ENCODE measurements around the gene FARP2.
"Not testable (repeated sequence)": the region's sequence is repeated elsewhere in the genome, so short reads cannot be mapped to it uniquely, and the experiment has no call there.

The FARP2 gene

DNA sequence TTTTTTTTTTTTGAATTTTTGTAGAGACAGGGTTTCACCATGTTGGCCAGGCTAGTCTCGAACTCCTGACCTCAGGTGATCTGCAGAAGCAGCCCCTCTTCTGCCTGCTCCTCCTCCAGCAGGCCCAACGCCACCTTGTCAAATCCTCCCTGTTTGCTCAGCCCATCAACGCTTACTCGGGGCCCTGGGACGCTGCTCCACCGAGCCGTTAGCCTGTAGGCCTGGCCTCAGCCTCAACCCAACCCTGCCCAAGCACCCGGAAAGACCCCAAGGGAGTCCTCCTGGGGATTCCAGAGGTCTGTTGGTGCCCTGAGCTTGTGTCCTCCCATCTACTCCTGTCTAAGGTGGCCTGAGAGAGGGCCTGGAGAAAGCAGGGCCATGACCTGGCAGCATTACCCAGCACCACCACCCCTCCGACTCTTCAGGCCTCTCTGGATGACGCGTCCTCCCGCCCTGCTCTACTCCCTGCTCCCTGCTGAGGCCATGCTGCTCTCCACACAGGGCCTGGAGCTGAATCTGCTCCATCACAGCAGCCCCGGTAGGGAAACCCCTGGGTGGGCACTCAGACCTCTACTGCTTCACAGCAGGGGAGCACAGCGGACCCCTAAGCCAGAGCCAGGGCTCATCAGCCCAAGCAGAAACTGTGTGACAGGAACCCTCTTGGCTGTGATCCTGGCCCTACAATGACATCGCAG is 149.1 kb downstream of the FARP2 start:
- DNase-seq (ENCODE audit: low spot score): no peak

DNA sequence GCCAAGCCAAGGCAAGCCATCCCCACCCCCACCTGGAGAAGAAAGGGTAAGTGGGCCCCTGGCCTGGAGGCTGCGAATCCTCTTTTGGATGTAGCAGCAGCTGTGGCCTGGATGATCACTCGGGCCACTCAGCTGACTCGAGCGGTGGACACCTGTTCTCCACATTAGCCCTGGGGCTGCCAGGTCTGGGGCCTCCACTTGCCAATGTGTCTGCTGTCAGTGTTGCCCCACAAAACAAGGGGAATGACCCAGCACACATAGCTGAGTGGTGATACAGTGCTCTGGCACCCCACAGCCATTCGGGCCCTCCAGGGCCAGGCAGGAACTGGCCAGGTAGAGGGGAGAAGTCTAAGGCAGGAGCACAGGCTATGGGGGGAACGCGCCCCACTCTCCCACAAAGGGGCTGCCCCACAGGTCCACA is 149.7 kb downstream of the FARP2 start:
- DNase-seq (ENCODE audit: low spot score): no peak

DNA sequence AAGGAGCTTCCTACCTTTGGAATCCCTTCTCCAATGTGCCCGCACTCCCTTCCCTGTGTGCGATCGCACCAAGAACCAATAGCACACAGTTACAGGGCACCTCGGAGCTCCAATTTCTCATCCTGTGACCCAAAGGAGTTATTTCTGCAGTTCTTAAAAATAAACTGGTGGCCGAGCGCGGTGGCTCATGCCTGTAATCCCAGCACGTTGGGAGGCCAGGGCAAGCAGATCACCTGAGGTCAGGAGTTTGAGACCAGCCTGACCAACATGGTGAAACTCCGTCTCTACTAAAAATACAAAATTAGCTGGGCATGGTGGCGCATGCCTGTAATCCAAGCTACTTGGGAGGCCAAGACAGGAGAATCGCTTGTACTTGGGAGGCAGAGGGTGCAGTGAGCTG is 150.2 kb downstream of the FARP2 start:
- not testable (repeated sequence) for DNase-seq (ENCODE audit: low spot score)

DNA sequence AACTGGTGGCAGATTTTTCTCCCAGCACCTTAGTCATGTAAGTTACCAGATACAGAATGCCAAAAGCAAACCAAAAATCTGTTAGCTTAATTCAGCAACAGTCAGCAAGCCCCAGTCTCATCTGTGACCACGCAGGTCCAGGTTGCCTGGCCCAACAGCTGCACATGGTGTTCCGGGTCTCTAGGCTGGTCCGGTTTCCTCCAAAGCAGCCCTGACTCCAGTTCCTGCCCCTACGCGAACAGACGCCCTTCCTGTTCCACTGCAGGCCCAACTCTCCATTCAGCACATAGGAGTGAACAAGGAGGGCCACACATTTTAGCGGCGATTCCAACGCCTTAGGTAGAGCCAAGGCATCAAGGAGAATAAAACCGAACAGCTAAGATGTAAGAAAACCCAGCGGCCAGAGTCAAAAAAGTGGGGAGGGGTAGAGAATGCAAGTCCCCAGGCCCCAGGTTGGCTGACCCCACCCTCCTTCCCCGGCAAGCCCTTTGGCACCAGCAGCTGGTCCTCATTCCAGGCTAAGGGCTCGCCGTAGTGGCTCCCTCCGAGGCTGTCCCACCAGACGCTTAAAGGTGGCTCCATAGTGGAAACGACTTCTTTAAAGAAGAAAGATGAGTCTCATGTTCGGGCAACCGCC is 150.8 kb downstream of the FARP2 start:
- peak; percentile 14 for DNase-seq (ENCODE audit: low spot score)

DNA sequence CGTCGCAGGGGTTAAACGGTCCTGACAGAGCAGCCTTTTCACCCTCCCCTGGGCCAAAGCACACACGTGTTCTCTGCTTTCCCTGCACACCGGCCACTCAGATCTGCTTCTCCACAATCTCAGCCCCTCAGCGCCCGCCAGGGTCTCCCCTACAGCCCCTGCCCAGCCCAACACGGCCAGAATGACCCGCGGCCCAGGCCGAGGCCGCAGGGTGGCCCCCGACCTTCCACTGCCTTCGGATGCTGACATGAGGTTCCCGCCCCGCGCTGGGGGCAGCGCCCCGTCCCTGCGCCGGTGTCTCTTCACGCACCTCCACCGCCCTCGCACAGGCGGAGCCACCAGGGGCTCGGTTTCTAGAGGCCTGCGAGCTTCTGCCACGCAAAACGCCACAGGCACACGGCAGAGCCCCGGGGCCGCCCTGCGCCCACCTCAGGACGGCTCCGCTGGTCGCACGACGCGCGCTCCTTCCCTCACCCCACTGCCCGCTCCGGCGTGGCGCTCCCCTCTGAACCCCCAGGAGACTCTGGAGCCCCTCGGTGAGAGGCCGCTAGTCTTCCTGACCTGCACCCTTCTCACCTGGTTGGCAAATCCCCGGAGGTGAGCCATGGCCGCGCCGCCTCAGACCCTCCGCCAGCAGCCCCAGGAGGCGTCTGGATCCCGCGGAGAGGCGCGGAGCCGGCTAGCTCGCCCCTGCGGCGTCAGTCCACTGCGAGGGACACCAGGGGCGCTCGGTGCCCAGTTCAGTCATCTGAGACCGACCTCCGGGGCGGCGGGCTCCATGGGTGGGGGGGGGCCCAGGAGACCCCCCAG is 151.6 kb downstream of the FARP2 start:
- DNase-seq (ENCODE audit: low spot score): peak; percentile 46

DNA sequence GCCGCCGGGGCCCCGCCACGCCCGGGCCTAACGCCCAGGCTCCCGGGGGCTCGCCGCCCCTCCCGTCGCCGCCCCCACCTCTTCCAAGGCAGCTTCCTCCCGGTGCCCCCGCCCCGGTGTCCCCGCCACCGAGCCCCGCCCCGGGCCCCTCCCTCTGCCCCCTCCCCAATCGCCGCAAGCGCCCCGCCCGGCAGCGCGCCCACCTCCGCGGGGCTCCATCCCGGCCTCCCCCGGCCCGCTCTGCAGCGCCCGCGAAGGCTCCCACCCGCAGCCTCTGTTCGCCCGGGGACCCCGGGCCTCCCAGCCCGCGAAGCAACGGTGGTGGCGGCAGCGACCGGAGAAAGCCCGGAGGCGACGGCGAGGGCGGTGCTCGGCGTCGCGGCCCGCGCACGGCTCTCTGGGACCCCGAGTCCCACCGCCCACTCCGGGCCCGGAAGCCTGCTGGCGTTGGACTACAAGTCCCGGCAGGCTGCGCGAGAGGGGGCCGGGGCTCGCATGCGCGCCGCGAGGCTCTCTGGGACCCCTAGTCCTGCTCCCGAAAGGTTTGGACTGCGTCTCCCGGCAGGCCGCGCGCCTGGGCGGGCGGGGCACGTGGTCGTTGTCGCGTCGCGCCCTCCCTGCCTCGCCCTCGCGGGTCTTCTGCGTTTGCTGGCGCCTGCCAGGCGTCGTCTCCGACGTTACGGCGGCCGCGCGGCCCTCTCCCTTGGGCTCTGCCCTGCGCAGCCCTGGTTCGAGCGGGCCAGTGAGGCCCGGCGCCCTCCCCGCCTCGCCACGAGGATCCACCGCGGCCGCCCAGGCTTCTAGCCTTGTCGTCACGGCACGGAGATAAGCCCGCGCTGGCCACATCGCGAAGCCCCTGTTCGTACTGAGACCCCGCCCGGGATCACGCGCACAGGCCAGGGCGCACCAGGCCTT is 152.4 kb downstream of the FARP2 start, which contains the start of gene STK25:
Gene STK25, minus strand, starts transcription at position 345 of the 915 bp plus-strand sequence. CDS start 549 bp downstream, outside the sequence.
- DNase-seq (ENCODE audit: low spot score): peak; percentile 98

DNA sequence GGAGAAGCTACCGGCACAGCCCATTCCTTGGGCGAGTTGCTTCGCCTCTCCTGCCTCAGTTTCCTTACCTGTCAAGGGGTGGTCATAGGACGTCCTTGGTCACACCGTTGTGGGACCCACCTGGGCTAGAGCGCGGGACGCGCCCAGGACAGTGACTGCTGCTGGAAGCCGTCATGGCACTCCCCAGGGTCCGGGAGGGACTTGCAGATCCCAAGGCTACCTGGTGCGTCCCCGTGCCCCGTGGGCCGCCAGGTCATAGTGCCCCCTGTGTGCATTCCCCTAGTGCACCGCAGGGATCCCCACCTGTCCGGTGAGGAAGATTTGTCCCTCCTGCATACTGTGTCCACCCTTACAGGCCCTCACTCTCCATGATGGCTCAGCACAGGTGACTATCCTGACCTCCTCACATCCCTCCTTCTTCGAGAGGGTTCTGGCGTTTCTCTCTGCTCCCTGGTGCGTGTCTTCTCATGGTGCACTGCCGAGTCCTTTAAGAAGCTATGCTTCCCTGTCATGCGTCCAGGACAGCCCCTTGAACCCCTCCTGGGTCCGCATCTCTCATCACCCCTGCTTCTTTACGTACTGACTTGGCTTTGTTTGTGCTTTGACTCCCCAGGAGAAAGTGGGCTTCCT is 153.2 kb downstream of the FARP2 start:
- peak; percentile 16 for DNase-seq (ENCODE audit: low spot score)

DNA sequence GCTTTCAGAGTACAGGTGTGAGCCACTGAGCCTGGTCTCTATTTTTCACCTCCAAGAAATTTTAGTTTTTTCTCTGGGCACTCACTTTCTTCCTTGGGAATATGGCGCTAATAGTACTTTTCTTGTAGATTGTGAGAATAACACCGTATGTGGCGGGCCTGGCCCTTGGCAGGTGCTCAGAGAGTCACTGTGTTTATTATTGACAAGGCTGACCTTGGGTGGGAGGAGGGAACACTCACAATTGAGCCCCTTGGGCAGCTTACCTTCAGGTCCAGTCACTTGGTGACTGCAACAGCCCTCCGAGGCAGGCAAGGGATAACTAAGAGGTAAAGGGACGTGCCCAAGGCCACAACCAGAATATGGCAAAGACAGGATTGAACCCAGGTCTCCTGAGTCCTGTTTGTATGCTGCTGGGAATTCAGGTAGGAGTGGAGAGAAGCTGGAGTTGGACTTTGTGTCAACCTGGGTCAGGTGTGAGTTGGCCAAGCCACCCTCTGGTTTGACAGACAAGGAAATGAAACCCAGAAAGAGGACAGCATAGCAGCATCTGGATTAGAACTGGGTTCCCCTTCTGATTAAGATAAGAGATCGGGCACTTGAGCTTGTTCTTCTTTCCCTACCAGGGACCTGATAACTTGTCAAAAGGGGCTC is 155.1 kb downstream of the FARP2 start:
- DNase-seq (ENCODE audit: low spot score): no peak

DNA sequence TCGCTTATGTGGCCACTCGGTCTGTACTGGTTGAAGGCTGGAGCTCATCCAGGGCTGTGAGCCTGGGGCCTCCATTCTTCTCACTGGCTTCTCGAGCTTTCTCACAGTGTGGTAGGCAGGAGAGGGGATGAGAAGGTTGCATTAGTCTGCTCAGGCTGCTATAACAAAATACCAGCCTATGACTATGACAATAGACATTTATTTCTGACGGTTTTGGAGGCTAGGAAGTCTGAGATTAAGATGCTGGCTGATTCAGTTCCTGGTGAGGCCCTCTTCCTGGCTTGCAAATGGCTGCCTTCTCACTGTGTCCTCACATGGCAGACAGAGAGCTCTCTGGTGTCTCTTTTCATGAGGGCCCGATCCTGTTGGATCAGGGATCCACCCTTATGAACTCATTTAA is 158.5 kb downstream of the FARP2 start:
- DNase-seq (ENCODE audit: low spot score): peak; percentile 23

DNA sequence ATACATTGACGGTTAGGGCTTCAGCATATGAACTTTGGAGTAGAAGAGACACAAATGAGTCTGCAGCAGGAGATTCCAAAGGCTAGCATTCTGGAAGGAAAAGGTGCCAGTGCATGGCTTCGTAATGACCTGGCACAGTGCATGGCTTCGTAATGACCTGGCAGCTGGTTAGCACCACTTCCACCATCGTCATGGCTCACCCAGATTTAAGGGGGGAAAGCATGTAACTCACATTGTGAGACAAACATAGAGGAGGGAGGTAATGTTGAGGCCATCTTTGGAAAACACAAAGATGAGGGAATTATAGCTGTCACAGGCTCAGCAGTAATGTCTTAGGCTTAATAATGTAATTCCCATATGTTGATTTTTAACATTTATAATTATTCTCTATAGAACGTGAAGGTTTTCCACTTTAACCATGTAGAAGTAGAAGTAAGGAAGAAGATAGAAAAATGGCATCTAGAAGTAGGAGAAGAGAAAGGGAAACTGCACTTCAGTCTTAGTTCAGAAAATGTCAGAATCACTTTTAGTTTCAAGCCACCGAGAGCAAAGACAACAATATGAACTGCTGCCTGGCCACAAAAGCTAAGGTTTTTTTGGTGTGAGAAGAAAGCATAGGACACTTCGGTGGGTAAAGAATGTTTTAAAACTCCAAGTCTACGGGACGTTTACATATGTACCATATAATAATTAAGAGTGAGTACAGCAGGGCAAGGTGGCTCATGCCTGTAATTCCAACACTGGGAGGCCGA is 159.1 kb downstream of the FARP2 start:
- no peak for DNase-seq (ENCODE audit: low spot score)

DNA sequence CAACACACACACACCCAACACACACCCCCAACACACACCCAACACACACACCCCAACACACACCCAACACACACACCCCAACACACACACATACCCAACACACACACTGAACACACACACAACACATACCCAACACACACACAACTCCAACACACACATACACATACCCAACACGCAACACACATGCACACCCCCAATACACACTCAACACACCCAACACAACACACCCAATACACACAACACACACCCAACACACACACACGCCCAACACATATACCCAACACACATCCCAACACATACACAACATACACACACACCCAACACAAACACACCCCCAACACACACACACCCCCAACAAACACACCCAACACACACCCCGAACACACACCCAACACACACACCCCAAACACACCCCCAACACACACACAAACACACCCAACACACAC is 160.5 kb downstream of the FARP2 start:
- no peak for DNase-seq (ENCODE audit: low spot score)

DNA sequence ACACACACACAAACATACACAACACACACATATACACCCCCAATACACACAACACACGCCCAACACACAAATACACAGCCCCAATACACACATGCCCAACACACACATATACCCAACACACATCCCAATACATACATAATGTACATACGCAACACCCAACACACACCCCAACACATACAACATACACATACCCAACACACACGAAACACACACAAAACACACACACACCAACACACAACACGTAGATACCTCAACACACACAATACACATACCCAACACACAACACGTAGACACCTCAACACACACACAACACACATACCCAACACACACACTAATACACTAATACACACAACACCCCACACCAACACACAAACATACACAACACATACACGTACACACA is 161.2 kb downstream of the FARP2 start:
- no peak for DNase-seq (ENCODE audit: low spot score)

DNA sequence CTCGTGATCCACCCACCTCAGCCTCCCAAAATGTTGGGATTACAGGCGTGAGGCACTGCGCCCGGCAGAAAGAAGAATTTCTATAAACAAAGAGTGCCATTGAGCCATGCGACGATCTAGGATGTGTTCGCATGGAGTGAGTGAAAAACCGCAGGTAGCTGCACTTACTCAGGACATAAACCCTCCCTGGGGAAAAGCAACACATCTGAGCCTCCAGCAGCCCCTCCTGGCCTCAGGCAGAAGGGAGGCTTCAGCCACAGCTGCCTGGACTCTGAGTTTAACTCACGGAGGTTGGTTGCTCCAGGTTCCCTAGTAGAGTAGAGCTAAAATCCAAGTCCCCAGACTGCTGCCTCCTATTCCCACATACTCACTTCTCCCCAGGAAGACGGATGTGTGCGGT is 163.6 kb downstream of the FARP2 start:
- DNase-seq (ENCODE audit: low spot score): no peak

DNA sequence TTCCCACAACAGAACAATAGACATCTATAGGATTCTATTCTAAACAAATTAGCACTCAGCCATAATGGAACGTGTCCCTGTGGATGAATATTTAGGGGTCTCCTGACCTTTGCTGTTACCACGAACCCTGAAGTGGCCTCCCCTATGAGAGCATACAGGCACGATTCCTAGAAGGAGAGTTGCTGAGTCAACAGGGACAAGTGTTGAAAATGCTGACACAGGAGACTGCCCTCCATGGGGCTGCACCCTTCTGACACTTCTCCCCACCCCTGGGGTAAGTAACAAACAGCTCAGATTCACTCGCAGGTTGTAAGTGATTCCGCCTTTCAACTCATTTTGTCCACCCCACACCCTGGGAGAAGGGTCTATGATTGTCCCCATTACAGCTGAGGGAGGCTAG is 166.4 kb downstream of the FARP2 start:
- no peak for DNase-seq (ENCODE audit: low spot score)

DNA sequence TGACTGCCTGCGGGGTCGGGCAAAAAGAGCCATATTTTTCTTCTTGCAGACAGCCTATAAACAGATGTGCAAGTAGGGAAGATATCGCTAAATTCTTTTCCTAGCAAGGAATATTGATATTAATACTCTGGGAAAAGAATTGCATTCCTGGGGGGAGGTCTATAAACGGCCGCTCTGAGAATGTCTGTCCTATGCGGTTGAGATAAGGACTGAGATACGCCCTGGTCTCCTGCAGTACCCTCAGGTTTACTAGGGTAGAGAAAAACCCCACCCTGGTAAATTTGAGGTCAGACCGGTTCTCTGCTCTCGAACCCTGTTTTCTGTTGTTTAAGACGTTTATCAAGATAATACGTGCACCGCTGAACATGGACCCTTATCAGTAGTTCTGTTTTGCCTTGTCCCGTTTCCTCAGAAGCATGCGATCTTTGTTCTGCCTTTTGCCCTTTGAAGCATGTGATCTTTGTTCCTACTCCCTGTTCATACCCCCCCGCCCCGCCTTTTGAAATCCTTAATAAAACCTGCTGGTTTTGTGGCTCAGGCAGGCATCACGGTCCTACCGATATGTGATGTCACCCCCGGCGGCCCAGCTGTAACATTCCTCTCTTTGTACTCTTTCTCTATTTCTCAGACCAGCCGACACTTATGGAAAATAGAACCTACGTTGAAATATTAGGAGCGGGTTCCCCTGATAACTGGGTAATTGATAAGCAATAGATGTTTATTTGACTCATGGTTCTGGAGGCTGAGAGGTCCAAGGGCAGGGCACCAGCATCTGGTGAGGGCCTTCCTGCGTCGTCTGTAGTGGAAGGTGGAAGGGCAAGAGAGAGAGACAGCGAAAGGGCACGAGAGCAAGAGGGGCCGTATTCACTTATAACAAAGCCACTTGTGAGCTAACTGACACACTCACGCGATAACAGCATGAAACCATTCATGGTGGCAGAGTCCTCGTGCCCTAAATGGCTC is 170.0 kb downstream of the FARP2 start:
- DNase-seq (ENCODE audit: low spot score): not testable (repeated sequence)

DNA sequence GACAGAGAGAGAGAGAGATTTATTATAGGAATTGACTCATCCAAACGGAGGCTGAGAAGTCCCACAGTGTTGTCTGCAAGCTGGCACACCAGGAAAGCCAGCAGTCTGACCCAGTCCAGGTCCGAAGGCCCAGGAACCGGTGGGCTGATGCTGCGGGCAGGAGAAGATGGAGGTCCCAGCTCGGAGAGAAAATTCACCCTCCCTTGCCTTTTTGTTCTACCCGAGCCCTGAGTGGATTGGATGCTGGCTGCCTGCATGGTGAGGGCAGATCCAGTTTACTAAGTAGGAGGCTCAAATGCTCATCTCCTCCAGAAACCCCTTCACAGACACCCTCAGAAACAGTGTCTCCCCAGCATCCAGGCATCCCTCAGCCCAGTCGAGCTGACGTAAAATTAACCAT is 174.5 kb downstream of the FARP2 start:
- no peak for DNase-seq (ENCODE audit: low spot score)

DNA sequence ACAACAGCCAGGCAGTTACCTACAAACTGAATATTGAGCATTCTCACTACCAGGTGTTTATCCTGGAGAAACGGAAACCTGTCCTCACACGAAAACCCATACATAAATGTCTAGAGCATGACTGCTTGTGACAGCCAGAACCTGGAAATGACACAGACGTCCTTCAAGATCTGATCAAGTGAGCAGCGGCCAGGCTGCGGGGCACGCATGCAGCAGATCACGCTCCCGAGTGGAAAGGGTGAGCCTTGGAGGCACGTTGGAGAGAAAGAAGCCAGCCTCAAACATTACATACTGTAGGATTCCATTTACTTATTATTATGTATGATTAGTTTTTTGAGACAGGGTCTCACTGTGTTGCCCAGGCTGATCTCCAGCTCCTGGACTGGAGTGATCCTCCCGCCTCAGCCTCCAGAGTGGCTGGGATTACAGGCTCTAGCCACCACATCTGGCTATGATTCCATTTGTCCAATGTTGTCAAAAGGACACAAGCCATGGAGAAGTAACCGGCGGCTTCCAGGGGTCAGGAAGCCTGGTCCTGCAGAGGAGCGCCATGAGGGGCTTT is 175.2 kb downstream of the FARP2 start:
- DNase-seq (ENCODE audit: low spot score): no peak

DNA sequence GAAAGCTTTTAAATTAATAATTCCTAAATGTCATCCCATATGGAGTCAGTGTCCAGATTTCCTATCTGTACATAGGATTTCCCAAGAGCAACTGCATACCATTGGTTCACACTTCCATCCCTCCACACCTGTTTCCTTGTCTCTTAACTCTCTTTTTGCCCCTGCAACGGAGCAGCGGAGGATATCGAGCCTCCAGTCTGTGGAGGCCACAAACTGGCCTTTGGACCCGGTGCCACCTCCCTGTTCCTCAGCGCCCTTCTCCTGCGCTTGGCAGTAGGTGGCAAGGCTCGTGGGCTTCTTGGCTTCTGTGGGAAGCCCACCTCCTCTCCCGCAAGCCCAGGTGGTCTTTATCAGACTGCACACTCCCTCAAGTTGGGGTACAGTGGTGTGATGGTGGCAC is 176.1 kb downstream of the FARP2 start:
- DNase-seq (ENCODE audit: low spot score): no peak

Data from kidney tubule cell (primary cell).